GM12864 (cell line): Measurements from ENCODE around the gene SLC41A3.
"Not testable (repeated sequence)": the region's sequence is repeated elsewhere in the genome, so short reads cannot be mapped to it uniquely, and the experiment has no call there.

Experiments
- DNase-seq: peaks from one replicate; pipeline ENCODE4 v3.0.0-alpha.2; 2011; ENCODE audit warnings: low read depth
- H3K4me3 ChIP-seq: 2 replicates; pipeline ENCODE4 v1.5.1; 2011; ENCODE audit warnings: mild to moderate bottlenecking, low read depth, low read length, control low read depth
- TF ChIP-seq, protein P1 (sequence below): IDR thresholded peaks from 2 replicates; pipeline ENCODE4 v1.5.1; 2011; ENCODE audit warnings: low read depth, mild to moderate bottlenecking, moderate library complexity, low read length, control low read depth, inconsistent platforms; ENCODE audit errors: missing control alignments

SLC41A3 gene

GRCh38 chr3:126102011-126102410, 18.1 kb upstream of the SLC41A3 start:
- no peak overlapping the region for H3K4me3 ChIP-seq
- DNase-seq: no peak
- TF ChIP-seq, protein P1, sequence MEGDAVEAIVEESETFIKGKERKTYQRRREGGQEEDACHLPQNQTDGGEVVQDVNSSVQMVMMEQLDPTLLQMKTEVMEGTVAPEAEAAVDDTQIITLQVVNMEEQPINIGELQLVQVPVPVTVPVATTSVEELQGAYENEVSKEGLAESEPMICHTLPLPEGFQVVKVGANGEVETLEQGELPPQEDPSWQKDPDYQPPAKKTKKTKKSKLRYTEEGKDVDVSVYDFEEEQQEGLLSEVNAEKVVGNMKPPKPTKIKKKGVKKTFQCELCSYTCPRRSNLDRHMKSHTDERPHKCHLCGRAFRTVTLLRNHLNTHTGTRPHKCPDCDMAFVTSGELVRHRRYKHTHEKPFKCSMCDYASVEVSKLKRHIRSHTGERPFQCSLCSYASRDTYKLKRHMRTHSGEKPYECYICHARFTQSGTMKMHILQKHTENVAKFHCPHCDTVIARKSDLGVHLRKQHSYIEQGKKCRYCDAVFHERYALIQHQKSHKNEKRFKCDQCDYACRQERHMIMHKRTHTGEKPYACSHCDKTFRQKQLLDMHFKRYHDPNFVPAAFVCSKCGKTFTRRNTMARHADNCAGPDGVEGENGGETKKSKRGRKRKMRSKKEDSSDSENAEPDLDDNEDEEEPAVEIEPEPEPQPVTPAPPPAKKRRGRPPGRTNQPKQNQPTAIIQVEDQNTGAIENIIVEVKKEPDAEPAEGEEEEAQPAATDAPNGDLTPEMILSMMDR: no peak

GRCh38 chr3:126101521-126101982, 17.6 kb upstream of the SLC41A3 start:
- no peak overlapping the region for H3K4me3 ChIP-seq
- DNase-seq: no peak
- TF ChIP-seq, protein P1: no peak

- TF ChIP-seq, protein P1: no peak
- DNase-seq: no peak
- H3K4me3 ChIP-seq: no peak overlapping the region
These were observed 16.8 kb upstream of the SLC41A3 start for GRCh38 chr3:126100634-126101301.

DNA sequence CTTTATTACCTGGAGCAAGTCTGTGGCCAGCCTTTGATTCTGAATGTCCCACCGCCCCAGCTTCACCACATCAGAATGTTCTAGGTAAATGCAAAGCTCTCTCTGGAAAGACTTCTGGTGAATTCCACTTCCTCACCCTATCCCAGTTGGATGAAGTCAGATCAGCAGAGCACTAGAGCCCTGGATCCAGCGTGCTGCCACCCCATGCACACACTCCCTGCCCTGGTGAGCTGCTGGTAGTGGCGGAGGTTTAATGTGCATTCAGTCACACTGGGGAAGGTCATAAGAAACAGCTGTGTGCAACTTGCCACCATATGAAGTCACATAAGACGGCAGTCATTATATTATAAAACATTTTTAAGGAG, 16.3 kb upstream of the SLC41A3 start:
- TF ChIP-seq, protein P1: no peak
- DNase-seq: no peak
- H3K4me3 ChIP-seq: no peak overlapping the region

DNA sequence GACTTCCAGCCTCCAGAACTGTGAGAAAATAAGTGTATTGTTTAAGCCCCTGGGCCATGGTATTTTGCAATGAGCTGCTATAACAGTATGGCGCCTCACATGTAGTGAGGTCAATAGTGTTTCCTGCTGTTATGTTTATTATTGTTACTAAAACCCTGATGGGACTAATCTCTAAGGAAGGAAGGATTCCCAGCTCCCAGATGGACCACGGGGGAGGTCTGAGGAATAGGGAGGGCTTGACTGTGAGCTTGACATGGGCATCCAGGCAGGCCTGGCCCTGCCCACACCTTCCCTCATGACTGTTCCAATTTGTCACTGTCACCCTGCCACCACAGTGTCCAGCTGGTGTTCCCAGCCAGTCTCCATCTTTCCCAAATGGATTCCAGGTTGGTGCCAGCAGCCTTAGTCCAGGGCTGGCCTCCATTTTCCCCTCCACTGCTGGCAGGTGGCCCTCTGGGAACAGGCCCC, 14.5 kb upstream of the SLC41A3 start:
- TF ChIP-seq, protein P1: no peak
- DNase-seq: no peak
- no peak overlapping the region for H3K4me3 ChIP-seq

- DNase-seq: no peak
- TF ChIP-seq, protein P1: no peak
- no peak overlapping the region for H3K4me3 ChIP-seq
These were observed 13.9 kb upstream of the SLC41A3 start for GRCh38 chr3:126097801-126098200.

DNA sequence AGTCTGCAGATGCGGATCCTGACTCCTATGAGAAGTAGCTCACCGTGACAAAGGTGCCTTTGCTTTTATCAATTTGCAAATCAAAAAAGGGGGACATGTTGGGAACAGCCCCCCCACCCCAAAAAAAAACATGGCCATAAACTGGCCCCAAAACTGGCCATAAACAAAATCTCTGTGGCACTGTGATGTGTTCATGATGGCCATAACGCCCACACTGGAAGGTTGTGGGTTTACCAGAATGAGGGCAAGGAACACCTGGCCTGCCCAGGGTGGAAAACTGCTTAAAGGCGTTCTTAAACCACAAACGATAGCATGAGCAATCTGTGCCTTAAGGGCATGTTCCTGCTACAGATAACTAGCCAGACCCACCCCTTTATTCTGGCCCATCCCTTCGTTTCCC, 12.3 kb upstream of the SLC41A3 start:
- H3K4me3 ChIP-seq, DNase-seq: not testable (repeated sequence)

DNA sequence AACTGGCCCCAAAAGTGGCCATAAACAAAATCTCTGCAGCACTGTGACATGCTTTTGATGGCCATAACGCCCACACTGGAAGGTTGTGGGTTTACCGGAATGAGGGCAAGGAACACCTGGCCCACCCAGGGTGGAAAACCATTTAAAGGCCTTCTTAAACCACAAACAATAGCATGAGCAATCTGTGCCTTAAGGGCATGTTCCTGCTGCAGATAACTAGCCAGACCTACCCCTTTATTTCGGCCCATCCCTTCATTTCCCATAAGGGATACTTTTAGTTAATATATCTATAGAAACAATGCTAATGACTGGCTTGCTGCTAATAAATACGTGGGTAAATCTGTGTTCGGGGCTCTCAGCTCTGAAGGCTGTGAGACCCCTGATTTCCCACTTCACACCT, 8.2 kb upstream of the SLC41A3 start:
- DNase-seq, H3K4me3 ChIP-seq: not testable (repeated sequence)
